CD1c-positive myeloid dendritic cell (primary cell): ENCODE data around the gene SNAP91.
"Not testable (repeated sequence)": the region's sequence is repeated elsewhere in the genome, so short reads cannot be mapped to it uniquely, and the experiment has no call there.

Experiments
- DNase-seq: peaks from one replicate; pipeline ENCODE4 v3.0.0-alpha.2; 2016; ENCODE audit errors: extremely low spot score

SNAP91 gene

DNA sequence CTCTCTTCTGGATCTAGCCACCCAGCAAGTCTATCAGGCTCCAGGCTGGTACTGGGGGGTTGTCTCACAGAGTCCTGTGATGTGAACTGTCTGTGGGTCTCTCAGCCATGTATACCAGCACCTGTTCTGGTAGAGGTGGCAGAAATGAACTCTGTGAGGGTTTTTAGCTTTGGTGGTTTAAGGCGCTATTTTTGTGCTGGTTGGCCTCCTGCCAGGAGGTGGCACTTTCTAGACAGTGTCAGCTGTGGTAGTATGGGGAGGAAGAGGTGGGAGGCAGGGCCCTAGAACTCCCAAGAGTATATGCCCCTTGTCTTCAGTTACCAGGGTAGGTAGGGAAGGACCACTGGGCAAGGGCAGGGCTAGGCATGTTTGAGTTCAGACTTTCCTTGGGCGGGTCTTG, 75.8 kb downstream of the SNAP91 start:
- DNase-seq = no peak

DNA sequence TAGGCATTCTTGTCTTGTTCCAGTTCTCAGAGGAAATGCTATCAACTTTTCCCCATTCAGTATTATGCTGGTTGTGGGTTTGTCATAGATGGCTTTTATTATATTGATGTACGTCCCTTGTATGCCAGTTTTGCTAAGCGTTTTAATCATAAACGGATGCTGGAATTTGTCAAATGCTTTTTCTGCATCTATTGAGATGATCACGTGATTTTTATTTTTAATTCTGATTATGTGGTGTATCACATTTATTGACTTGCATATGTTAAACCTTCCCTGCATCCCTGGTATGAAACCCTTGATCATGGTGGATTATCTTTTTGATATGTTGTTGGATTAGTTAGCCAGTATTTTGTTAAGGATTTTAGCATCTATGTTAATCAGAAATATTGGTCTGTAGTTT, 79.0 kb downstream of the SNAP91 start:
- DNase-seq = not testable (repeated sequence)

DNA sequence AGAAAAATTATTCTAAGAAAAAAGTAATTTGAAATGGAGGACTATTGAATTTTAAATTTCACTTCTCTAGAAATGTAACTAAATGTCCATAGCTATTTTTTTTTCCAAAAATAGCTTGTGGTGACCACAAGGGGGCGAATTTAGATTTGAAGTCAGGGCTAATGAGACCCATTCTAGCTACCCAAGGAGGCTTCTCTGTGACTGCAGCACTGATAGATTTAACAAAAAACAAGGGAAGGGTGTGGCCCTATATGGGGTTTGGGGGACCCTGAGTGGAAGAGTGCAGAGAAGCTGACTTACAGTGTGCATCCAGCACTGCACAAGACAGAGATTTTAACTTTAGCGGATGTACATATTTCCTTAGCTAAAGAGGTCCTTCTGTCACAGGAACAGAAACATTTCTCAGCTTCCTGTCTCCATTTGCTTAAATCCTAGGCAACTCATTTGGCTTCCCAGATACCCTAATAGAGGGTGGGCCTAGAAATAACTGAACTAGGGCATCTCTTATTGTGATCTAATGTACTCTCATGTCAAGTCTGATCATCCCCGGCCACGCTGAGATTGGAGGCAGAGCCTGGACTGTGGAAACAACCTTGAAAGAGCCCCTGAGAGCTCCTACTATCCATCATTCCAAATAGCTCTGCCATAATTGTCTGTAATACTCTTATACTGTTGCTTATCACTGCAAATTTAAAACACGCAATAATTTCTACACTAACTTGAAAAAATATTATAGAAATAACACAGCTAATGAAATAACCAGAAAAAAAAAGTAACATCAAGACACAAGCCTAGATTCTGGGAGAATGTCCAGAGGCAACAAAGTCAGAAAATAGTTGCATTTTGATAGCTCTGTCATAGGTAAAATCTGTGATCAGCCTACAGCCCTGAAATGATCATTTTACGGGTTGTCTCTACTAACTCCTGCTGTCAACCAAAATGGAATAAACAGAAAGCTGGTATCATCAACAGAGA, 93.6 kb downstream of the SNAP91 start:
- peak; percentile 45 for DNase-seq

DNA sequence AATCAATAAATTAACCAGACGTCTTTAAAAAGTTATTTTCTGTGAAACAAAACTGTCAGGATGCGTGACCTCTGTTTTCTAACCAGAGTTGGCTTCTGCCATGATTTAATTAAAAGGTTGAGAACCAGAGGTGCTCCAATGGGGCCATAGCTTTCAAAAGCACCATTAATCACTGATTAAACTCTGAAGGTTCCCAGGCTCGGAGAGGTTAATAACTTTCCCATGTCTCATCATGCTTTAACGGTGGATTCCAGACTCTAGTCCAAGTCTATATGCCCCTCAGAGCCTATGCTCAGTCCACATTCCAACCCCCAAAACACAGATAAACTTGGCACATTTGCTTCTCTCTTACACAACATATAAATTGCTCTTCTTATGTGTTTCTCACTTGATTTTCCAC, 95.5 kb downstream of the SNAP91 start:
- no peak for DNase-seq

DNA sequence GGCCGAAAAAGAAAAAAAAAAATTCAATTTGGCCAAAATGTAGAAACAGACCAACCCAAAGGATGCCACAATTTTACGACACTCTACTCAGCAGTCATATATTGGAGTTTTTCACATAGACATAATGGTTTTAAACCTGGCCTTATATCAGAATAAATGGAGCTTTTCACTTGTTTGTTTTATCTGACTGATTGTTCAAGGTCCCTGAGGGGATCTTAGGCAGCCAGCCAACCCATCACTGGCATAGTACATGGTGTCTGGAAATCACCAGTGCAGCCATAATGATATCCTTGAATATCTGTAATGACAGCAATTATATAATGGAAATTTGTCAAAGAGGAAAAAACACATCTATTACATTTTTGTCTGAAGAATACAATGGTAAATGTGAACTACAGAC, 99.7 kb downstream of the SNAP91 start:
- no peak for DNase-seq

DNA sequence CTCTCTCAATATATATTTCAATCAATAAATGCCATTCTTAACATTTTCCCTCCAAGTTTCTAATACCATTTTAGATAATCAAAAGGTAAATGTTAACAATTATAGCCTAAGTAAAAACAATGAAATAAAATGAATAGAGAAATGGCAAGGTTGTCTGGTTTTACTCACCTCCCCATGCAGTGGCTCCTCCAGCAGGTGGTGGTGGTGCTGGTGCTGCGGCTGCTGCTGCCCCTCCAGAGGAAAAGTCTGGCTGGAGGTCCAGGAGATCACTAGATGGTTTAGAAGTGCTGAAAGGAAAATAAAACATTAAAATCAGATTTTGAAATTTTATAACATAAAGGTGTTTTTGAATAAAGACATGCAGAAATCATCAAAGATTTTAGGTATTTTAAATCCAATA, 103.4 kb downstream of the SNAP91 start:
- DNase-seq = no peak

DNA sequence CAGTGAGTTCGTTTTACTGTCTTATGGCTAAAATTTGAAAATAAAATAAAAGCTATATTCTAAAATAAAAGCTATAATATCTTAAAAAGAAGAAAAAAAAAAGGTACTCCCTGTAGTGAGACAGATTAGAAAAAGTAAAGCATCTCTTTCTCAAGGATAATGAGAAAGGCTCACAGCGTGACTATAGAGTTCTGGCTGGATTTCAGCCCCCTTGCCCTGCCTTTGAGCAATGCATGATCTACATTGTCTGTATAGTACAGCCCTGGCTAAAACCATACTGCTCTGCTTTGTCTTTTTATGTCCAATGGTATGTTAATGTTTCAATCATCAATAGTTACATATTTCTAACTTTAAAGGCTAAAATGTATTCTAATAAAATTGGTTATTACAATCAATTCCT, 105.3 kb downstream of the SNAP91 start:
- no peak for DNase-seq

DNA sequence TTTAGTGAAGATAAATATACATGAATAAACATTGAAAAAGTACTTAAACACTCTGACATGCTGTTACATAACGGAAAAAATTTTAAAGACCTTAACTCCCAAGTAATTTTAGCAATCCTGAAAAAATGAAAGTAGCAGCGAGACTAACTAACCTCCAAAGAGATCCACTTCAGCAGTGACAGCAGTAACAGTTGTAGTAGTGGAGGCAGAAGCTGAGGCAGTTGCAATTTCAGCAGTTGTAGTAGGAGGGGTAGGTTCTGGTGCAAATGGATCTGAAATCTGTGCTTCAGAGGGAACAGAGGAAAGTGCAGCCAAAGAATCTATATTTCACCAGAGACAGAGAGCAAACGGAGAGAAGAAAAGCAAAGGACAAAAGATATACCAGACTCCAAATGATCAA, 107.8 kb downstream of the SNAP91 start:
- DNase-seq = no peak

DNA sequence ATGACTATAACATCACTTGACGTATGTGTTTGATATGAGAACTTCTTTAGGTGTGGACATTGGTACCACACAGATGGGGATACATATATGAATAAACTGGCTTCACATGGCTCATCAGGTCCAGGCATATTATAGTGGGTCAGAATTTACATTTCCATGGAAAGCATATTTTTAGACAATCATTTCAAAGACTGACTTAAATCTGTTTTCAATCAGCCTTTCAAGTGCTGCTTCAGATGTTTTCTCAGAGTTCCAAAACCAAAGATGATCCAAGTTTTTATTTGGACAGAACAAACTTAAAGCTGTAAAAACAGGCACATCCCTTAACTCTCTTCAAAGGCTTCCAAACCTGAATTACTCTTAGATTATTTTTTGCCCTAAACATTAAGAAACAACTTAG, 108.4 kb downstream of the SNAP91 start:
- DNase-seq = no peak

DNA sequence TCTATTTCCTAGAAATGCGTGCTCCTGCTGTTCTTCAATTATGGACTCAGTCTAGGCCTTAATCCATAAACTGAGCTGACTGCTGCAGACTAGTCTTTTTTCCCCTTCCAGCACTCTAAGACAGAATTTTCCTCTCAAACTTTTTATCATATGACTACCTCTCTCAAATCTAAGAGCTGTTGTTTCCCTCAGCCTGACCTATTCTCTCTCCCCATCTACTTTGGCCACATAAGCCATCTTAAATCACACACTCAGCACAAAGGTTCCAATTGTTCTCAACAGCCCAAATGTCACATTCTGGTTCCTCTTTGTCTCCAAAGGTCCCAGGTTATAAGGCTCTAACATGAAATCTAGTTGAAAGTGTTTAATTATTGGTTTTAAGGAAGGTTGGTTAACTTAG, 111.4 kb downstream of the SNAP91 start:
- DNase-seq = no peak

DNA sequence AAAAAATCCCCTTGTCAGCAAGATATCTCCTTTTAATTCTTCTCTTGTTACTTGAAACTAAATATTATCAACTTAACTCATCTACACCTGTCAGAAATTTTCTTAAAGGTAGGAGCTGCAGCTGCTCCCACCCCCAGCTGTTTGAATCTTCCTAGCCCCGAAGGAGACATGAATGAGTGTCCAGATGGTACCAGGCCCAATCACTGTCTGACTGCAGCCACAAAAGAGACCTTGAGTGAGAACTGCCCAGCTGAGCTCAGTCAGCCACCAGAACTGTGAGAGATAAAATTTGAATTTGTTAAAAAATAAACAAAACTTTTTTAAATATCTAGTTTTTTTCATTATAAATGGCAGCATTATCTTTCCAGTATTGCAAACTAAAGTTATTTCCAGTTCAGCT, 111.8 kb downstream of the SNAP91 start:
- no peak for DNase-seq

DNA sequence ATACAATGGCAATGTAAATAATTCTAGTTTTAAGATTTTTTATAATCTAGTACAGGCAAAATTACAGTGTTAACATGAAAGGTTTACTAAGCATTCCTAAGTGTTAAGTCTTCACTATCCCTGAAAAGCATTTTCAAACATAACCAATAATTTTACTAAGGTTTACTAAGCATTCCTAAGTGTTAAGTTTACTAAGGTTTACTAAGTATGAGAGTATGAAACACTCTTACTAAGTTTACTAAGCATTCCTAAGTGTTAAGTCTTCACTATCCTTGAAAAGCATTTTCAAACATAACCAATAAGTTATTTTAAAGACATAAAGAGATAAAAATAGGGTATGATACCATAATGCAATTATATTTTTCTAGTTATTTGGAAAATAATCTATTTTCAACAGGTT, 114.0 kb downstream of the SNAP91 start:
- DNase-seq = no peak

DNA sequence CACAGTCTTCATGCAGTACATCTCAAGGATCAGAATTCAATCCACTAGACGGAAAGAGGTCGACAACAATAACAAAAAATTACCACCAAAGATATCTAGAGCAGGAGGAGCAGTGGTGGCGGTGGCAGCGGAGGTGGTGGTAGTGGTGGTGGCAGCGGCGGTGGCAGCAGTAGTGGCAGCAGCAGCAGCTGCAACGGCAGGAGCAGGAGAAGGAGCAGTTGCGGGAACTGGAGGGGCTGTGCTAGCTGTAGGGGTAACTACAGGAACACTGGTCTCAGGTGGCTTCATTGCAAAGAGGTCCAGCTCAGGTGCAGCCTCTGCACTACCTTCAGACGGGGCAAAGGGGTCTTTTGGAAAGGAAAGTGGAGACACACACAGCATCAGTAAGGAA, 115.5 kb downstream of the SNAP91 start:
- no peak for DNase-seq

DNA sequence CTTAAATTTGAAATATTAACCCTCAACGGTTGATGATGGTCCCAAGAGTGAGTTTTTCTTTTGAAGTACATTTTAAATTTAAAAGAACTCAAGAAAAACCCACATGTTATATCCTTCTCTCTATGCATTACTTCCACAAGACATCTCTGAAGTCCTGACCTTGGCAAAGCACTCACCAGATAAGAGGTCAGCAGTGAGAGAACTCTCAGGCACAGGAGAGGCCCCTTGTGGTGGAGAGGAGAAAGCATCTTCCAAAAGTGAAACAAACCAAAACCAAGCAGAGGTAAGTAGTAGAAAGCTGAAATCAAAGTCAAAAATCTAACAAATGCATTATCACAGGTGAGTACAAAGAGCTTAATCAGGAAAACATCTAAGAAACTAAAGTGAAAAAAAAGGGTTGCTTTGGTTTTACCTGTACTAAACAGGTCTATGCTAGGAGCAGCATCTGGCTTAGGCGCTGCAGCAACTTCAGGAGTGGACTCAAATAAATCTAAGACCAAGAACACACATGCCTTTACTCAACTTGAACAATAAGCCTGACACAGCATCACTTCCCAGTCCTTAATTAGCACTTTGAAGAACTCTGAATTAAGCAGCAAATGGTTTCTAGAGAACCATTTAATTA, 116.0 kb downstream of the SNAP91 start:
- peak; percentile 18 for DNase-seq

DNA sequence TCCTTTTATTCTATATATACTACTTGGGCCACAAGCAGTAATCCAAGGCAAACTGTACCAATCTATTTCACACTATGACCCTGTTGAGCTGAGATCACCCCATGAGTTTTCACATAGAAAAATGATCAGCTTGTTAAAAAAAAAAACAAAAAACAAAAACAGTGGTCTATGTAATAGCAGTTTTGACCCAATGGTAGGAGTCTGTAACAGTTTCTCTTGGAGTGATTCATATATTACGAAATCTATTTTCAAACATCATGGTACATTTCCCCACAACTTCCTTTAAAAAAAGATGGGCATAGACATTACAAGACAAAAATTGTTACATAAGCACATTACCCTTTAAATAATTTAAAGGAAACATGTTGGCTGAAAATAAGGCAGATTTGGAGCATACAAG, 118.5 kb downstream of the SNAP91 start:
- peak; percentile 70 for DNase-seq

DNA sequence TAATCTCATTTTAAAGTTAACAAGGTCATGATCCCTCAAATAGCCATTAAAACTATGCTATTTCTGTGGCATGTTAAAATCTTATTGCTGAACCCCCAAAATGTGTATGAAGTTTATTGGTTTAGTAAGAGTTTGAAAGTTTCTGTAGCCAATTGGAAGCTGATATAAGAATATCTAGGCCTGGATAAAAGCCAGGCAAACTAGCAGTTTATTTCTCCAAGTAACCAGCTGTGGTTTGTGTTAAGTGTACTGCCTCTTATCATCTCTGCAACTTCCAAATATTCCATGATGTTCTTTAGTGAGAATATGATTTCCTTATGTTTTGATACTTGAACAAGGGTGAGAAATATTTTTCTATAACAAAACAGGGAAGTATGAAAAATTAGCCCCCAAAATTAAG, 119.8 kb downstream of the SNAP91 start:
- DNase-seq = no peak

DNA sequence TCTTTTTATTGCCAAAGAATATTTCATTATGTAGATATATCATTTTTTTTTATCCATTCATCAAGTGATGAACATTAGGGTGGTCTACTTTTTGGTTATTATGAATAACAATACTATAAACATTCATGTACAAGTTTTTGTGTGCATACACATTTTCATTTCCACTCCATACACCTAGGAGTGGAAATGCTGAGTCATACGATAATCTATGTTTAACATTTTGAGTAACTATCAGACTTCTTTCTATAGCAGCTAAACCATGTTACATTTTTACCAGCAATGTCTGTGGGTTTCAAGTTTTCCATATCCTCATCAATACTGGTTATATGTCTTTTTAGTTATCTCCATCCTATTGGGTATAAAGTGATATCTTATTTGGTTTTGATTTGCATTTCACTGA, 130.8 kb downstream of the SNAP91 start:
- no peak for DNase-seq

DNA sequence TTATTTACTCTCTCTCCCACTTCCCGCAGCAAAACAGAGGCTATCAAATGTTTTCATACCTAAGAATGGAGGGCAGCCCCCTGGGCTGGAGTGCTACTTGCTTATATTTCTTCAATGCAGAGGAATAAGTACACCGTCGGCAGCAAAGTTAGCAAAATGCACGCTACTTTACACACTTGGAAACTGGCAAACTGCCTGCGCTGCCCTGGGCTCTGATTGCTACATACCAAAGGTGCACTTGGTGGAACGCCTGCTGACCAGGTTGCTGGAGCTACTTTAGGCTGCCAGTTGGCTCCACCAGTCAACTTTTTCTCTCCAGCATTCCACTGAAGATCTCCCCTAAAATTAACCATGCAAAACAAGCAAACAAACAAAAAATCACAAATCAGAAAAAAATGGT, 134.1 kb downstream of the SNAP91 start:
- no peak for DNase-seq

DNA sequence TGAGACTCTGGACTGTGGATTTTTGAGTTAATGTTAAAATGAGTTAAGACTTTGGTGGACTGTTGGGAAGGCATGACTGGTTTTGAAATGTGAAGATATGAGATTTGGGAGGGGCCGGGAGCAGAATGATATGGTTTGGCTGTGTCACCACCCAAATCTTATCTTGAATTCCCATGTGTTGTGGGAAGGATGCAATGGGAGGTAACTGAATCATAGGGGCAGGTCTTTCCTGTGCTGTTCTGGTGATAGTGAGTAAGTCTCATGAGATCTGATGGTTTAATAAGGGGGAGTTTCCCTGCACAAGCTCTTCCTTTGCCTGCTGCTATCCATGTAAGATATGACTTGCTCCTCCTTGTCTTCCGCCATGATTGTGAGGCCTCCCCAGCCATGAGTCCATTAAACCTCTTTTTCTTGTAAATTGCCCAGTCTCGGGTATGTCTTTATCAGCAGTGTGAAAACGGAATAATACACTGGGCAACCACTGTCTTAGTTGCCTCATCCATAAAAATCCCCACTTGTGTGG, 137.2 kb downstream of the SNAP91 start:
- DNase-seq = not testable (repeated sequence)

DNA sequence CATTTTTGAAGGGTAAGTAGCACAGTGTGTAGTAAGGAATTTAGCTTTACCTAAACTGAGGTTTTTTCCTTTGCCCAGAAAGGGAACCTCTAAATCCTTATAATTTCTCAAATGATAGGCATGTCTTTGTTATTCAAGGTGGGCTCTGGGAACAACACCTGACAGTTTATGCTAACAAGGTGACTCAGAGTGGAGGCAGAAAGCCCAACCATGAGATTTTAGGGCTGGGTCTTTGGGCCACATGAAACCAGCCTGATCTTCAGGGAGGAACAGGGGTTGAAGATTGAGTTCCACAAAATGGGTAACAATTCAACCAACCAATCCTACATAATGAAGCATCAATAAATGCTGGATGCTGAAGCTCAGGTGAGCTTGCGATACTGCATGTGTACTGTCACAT, 149.9 kb downstream of the SNAP91 start:
- DNase-seq = no peak

DNA sequence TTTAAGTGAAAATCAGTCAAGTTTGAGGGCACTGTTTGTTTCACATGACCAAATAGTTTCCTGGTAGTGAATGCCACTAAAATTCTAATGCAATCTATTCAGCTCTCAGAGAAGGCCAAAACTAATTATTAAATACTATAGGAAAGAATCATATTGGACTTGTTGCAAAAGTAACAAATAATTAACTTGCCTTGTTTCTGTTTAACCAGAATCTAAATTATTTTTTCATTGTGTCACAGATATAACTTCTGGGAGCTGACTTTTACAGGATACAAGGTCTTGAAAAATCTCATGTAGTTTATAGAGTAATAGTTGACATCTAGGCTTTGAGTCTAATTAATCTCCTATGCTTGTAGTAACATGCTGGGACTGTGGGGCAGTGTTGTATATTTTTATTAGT, 152.0 kb downstream of the SNAP91 start:
- DNase-seq = no peak

DNA sequence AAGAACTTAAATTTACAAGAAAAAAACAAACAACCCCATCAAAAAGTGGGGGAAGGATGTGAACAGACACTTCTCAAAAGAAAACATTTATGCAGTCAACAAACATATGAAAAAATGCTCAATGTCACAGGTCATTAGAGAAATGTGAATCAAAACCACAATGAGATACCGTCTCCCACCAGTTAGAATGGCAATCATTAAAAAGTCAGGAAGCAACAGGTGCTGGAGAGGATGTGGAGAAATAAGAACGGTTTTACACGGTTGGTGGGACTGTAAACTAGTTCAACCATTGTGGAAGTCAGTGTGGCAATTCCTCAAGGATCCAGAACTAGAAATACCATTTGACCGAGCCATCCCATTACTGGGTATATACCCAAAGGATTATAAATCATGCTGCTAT, 157.2 kb downstream of the SNAP91 start:
- DNase-seq = not testable (repeated sequence)

DNA sequence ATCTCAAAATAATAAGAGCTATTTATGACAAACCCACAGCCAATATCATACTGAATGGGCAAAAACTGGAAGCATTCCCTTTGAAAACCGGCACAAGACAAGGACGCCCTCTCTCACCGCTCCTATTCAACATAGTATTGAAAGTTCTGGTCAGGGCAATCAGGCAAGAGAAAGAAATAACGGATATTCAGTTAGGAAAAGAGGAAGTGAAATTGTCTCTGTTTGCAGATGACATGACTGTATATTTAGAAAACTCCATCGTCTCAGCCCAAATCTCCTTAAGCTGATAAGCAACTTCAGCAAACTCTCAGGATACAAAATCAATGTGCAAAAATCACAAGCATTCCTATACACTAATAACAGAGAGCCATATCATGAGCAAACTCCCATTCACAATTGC, 158.4 kb downstream of the SNAP91 start:
- DNase-seq = peak; percentile 16
